Measurements from ENCODE around the gene IGF1.

IGF1 gene

DNA sequence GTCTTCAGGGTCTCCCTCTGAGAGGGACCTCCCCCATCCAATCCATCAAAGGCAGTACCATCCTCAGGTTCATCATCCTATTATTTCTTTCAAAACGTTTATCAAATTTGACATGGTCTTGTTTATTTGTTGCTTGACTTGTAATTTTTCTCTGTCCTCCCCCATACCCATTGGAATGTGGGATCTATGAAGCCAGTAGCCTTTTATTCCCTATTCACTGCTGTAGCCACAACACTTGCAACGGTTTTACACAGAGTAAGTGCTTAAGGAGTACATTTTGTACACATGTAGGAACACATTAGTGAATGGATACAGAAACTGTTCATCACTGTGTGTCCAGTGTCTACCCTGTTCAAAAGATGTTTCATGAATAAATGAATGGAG lies 41.5 kb downstream of the IGF1 start:
- no peaks in the 10 kb centered on the region for H3K9me3 ChIP-seq (ENCODE audit: control insufficient read depth, insufficient read depth, low read depth, low read length)
- no peak overlapping the region for H3K27ac ChIP-seq (ENCODE audit: extremely low read depth, low read depth, low read length)
- CTCF ChIA-PET = interaction anchor here (0.7 kb wide), 1 partner anchor 457 kb away, joined by 3 read pairs; no protein-coding TSS in a partner anchor
- no peak overlapping the region for H3K4me3 ChIP-seq (ENCODE audit: low read depth, low read length)
- H3K36me3 ChIP-seq (ENCODE audit: control insufficient read depth in 2 of 2, insufficient read depth in 1 of 2, low read length in 2 of 2) = no peaks in the 10 kb centered on the region
- POLR2A ChIA-PET = no interaction called here
- no peaks in the 10 kb centered on the region for H3K4me1 ChIP-seq (ENCODE audit: control insufficient read depth, insufficient read depth, low read length)
- no peak for TF ChIP-seq GLI4 (tag by site-specific recombination; IDR thresholded peaks at IDR 0.05)
- TF ChIP-seq, protein P1, sequence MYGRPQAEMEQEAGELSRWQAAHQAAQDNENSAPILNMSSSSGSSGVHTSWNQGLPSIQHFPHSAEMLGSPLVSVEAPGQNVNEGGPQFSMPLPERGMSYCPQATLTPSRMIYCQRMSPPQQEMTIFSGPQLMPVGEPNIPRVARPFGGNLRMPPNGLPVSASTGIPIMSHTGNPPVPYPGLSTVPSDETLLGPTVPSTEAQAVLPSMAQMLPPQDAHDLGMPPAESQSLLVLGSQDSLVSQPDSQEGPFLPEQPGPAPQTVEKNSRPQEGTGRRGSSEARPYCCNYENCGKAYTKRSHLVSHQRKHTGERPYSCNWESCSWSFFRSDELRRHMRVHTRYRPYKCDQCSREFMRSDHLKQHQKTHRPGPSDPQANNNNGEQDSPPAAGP (tag by site-specific recombination; IDR thresholded peaks at IDR 0.05) = no peak

DNA sequence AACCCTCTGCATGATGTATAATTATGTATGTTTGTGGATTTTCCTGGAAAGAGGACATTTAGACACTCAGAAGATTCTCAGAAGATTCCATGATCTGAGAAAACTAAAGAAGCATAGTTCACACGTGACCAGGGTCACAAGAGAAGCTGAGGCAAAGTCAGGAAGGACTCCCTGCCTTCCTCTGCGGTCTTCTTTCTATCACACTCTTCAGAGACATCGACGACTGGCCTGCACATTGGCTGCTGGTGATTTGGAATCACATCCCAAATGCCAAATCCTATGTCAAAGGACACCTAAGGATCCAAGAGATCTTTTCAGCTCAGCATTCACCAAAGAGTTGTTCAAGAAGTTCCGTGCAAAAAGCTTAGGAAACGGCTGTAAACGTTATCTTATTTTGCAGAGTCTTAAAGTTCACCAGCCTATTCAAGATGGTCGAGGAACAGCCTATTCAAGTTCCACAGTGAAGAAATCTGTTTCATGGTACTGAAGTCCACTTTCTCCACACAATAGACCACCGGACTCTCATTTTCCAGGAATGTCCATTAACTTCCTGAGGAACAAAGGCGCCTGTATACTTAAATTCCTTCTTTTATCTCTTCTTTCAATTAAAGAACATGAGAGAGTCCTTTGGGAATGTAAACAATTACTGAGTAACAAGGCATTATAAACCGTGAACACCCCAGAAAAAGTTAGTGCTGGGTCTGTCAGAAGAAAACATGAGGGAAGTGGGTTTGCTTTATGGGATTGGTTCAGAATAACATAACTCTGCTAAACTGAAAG lies 42.1 kb downstream of the IGF1 start:
- Histone ChIP-seq H3K4me1 (ENCODE audit: control insufficient read depth, insufficient read depth, low read length) (no peaks in the 10 kb centered on the region), H3K9me3 (ENCODE audit: control insufficient read depth, insufficient read depth, low read depth, low read length) (no peaks in the 10 kb centered on the region), H3K4me3 (ENCODE audit: low read depth, low read length) (no peak overlapping the region), H3K36me3 (ENCODE audit: control insufficient read depth in 2 of 2, insufficient read depth in 1 of 2, low read length in 2 of 2) (no peaks in the 10 kb centered on the region), H3K27ac (ENCODE audit: extremely low read depth, low read depth, low read length) (no peak overlapping the region)
- TF ChIP-seq ZNF830 (tag by site-specific recombination; IDR thresholded peaks at IDR 0.05; ENCODE audit: low read depth) (no peak), ZNF302 (tag by site-specific recombination; IDR thresholded peaks at IDR 0.05; ENCODE audit: low read depth) (no peak)
- TF ChIP-seq, protein P2, sequence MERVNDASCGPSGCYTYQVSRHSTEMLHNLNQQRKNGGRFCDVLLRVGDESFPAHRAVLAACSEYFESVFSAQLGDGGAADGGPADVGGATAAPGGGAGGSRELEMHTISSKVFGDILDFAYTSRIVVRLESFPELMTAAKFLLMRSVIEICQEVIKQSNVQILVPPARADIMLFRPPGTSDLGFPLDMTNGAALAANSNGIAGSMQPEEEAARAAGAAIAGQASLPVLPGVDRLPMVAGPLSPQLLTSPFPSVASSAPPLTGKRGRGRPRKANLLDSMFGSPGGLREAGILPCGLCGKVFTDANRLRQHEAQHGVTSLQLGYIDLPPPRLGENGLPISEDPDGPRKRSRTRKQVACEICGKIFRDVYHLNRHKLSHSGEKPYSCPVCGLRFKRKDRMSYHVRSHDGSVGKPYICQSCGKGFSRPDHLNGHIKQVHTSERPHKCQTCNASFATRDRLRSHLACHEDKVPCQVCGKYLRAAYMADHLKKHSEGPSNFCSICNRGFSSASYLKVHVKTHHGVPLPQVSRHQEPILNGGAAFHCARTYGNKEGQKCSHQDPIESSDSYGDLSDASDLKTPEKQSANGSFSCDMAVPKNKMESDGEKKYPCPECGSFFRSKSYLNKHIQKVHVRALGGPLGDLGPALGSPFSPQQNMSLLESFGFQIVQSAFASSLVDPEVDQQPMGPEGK (tag by site-specific recombination; IDR thresholded peaks at IDR 0.05) = no peak
- TF ChIP-seq, protein P3, sequence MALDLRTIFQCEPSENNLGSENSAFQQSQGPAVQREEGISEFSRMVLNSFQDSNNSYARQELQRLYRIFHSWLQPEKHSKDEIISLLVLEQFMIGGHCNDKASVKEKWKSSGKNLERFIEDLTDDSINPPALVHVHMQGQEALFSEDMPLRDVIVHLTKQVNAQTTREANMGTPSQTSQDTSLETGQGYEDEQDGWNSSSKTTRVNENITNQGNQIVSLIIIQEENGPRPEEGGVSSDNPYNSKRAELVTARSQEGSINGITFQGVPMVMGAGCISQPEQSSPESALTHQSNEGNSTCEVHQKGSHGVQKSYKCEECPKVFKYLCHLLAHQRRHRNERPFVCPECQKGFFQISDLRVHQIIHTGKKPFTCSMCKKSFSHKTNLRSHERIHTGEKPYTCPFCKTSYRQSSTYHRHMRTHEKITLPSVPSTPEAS (tag by site-specific recombination; IDR thresholded peaks at IDR 0.05) = no peak
- ChIA-PET CTCF (no interaction called here), POLR2A (no interaction called here)

DNA sequence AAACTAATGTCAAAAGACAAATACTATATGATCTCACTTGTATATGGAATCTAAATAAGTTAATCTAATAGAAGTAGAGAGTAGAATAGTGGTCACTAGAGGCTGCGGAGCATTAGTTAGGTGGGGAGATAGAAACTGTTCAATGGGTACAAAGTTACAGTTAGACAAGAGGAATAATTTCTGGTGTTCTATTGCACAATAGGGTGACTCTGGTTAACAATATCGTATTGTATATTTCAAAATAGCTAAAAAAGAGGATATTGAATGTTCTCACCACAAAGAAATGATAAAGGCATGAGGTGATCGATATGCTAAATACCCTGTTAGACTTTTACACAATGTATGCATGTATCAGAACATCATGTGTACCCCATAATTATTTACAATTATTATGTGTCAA lies 42.9 kb downstream of the IGF1 start:
- TF ChIP-seq ZNF555 (tag by site-specific recombination; conservative IDR thresholded peaks at IDR 0.05) (no peak), ZNF426 (tag by site-specific recombination; IDR thresholded peaks at IDR 0.05) (no peak), ZNF184 (tag by site-specific recombination; IDR thresholded peaks at IDR 0.05) (no peak), KLF8 (tag by site-specific recombination; IDR thresholded peaks at IDR 0.05) (no peak), ZNF175 (tag by site-specific recombination; IDR thresholded peaks at IDR 0.05) (no peak), ZNF138 (tag by site-specific recombination; IDR thresholded peaks at IDR 0.05; ENCODE audit: borderline replicate concordance) (no peak), GLI4 (tag by site-specific recombination; IDR thresholded peaks at IDR 0.05) (no peak), SETDB1 (IDR thresholded peaks at IDR 0.05; ENCODE audit: insufficient read length, low read length) (no peak), YY2 (tag by site-specific recombination; IDR thresholded peaks at IDR 0.05) (no peak), ZNF350 (tag by site-specific recombination; IDR thresholded peaks at IDR 0.05) (no peak)
- TF ChIP-seq, protein P4, sequence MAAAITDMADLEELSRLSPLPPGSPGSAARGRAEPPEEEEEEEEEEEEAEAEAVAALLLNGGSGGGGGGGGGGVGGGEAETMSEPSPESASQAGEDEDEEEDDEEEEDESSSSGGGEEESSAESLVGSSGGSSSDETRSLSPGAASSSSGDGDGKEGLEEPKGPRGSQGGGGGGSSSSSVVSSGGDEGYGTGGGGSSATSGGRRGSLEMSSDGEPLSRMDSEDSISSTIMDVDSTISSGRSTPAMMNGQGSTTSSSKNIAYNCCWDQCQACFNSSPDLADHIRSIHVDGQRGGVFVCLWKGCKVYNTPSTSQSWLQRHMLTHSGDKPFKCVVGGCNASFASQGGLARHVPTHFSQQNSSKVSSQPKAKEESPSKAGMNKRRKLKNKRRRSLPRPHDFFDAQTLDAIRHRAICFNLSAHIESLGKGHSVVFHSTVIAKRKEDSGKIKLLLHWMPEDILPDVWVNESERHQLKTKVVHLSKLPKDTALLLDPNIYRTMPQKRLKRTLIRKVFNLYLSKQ (tag by site-specific recombination; IDR thresholded peaks at IDR 0.05; ENCODE audit: borderline replicate concordance) = no peak
- ChIA-PET POLR2A (no interaction called here), CTCF (no interaction called here)
- Histone ChIP-seq H3K27ac (ENCODE audit: extremely low read depth, low read depth, low read length) (no peak overlapping the region), H3K4me1 (ENCODE audit: control insufficient read depth, insufficient read depth, low read length) (no peaks in the 10 kb centered on the region), H3K9me3 (ENCODE audit: control insufficient read depth, insufficient read depth, low read depth, low read length) (no peaks in the 10 kb centered on the region), H3K4me3 (ENCODE audit: low read depth, low read length) (no peak overlapping the region), H3K36me3 (ENCODE audit: control insufficient read depth in 2 of 2, insufficient read depth in 1 of 2, low read length in 2 of 2) (no peaks in the 10 kb centered on the region)

Measured in HEK293 (cell line).